Measurements from ENCODE around the gene UBE2Z.
A peak's percentile ranks its signal among the peaks of the same experiment; 100 is the strongest.

Gene UBE2Z

DNA sequence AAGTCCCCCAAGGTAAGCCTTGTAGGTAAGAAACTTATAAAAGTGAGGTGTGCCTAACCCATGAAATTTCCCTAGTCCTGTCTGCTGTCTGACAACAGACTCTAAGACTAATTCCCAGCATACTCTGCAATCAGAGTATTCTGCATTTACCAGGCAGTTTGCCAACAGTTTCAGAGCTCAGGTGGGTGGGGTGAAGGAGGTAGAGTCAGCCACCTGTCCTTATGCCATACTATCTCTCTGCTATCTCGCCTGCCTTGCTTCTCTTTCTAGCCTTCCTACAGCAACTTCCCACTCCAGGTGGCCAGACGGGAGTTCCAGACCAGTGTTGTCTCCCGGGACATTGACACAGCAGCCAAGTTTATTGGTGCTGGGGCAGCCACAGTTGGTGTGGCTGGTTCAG lies 13.3 kb upstream of the UBE2Z start:
- no peaks in the 10 kb centered on the region for H3K27me3 ChIP-seq (ENCODE audit: insufficient read depth, low read length, poor library complexity)
- no peaks in the 10 kb centered on the region for H4K20me1 ChIP-seq (ENCODE audit: insufficient read depth, low read length)
- H3K4me1 ChIP-seq (ENCODE audit: insufficient read depth, low read length) = peaks cover 31% of the 10 kb centered on the region
- no peak for DNase-seq
- H3K79me2 ChIP-seq (ENCODE audit: insufficient read depth, low read length) = peaks cover 21% of the 10 kb centered on the region
- TF ChIP-seq, protein P1, sequence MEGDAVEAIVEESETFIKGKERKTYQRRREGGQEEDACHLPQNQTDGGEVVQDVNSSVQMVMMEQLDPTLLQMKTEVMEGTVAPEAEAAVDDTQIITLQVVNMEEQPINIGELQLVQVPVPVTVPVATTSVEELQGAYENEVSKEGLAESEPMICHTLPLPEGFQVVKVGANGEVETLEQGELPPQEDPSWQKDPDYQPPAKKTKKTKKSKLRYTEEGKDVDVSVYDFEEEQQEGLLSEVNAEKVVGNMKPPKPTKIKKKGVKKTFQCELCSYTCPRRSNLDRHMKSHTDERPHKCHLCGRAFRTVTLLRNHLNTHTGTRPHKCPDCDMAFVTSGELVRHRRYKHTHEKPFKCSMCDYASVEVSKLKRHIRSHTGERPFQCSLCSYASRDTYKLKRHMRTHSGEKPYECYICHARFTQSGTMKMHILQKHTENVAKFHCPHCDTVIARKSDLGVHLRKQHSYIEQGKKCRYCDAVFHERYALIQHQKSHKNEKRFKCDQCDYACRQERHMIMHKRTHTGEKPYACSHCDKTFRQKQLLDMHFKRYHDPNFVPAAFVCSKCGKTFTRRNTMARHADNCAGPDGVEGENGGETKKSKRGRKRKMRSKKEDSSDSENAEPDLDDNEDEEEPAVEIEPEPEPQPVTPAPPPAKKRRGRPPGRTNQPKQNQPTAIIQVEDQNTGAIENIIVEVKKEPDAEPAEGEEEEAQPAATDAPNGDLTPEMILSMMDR (IDR thresholded peaks at IDR 0.05; ENCODE audit: borderline replicate concordance, extremely low read depth, low read length, poor library complexity, severe bottlenecking) = no peak
- no peak for TF ChIP-seq EZH2 (IDR thresholded peaks at IDR 0.05; ENCODE audit: borderline replicate concordance, low read depth, low read length, severe bottlenecking)
- no peak overlapping the region for H2AFZ ChIP-seq (ENCODE audit: low read depth, low read length)
- ATAC-seq (ENCODE audit: insufficient read depth, low read depth) = no peak
- no peak overlapping the region for H3K27ac ChIP-seq (ENCODE audit: low read length)
- peaks cover 24% of the 10 kb centered on the region for H3K36me3 ChIP-seq (ENCODE audit: insufficient read depth, low read length)
- no peaks in the 10 kb centered on the region for H3K9me3 ChIP-seq (ENCODE audit: insufficient read depth, low read length, severe bottlenecking)
- no peak overlapping the region for H3K9ac ChIP-seq (ENCODE audit: low read depth, low read length)
- H3K4me2 ChIP-seq (ENCODE audit: insufficient read depth, low read length) = no peak overlapping the region
- H3K4me3 ChIP-seq (ENCODE audit: low read depth in 1 of 2, low read length in 2 of 2) = no peak overlapping the region

DNA sequence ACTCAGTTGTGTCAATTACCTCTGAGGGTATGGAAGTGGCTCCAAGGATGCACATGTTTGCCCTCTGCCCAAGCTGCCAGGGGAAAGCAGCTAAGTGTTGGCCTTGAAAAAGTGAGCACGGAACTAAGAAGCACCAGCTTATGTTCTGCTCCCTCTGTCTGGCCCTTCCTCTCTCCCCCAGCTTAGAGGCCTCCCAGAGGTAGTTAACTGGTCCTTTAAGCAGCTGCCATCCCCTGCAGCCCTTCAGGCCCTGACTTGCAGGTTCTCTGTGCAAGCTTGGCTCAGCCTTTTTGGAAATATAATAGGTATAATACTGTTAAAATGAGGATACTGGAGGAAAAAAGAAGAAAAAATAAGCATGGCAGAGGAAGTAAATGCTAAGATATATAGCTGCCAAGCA lies 7.0 kb upstream of the UBE2Z start:
- Histone ChIP-seq H3K4me2 (ENCODE audit: insufficient read depth, low read length) (no peak overlapping the region), H3K27me3 (ENCODE audit: insufficient read depth, low read length, poor library complexity) (no peaks in the 10 kb centered on the region), H3K9ac (ENCODE audit: low read depth, low read length) (no peak overlapping the region), H3K79me2 (ENCODE audit: insufficient read depth, low read length) (no peaks in the 10 kb centered on the region), H3K4me3 (ENCODE audit: low read depth in 1 of 2, low read length in 2 of 2) (no peak overlapping the region), H3K9me3 (ENCODE audit: insufficient read depth, low read length, severe bottlenecking) (no peaks in the 10 kb centered on the region), H3K36me3 (ENCODE audit: insufficient read depth, low read length) (peaks cover 10% of the 10 kb centered on the region), H2AFZ (ENCODE audit: low read depth, low read length) (no peak overlapping the region), H3K4me1 (ENCODE audit: insufficient read depth, low read length) (no peaks in the 10 kb centered on the region), H4K20me1 (ENCODE audit: insufficient read depth, low read length) (no peaks in the 10 kb centered on the region), H3K27ac (ENCODE audit: low read length) (no peak overlapping the region)
- no peak for TF ChIP-seq EZH2 (IDR thresholded peaks at IDR 0.05; ENCODE audit: borderline replicate concordance, low read depth, low read length, severe bottlenecking)
- TF ChIP-seq, protein P1 (IDR thresholded peaks at IDR 0.05; ENCODE audit: borderline replicate concordance, extremely low read depth, low read length, poor library complexity, severe bottlenecking) = no peak
- ATAC-seq (ENCODE audit: insufficient read depth, low read depth) = 0 out of 3 replicates have a peak, but pooled peaks have one; percentile 24
- DNase-seq = no peak

DNA sequence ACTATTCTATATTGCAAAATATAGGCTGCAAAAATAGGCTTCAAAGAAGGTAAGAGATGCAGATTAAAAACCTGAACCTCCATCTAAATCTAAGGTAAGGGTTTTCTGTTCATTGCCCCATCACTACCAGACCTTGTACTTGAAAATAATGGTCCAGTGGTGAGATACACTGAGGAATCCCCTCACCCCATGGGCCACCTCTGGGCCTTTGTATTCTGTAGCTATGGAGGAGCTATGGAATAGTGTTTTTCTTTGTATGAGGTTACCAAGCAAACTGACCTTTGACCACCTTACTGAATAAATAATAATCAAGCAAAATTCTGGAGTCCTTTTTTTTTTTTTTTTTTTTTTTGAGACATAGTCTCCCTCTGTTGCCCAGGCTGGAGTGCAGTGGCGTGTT lies 4.8 kb upstream of the UBE2Z start:
- ATAC-seq (ENCODE audit: insufficient read depth, low read depth) (no peak), DNase-seq (no peak)
- Histone ChIP-seq H3K27ac (ENCODE audit: low read length) (no peak overlapping the region), H3K4me1 (ENCODE audit: insufficient read depth, low read length) (peaks cover 7% of the 10 kb centered on the region), H3K9me3 (ENCODE audit: insufficient read depth, low read length, severe bottlenecking) (no peaks in the 10 kb centered on the region), H3K79me2 (ENCODE audit: insufficient read depth, low read length) (peaks cover 10% of the 10 kb centered on the region), H4K20me1 (ENCODE audit: insufficient read depth, low read length) (no peaks in the 10 kb centered on the region), H3K4me3 (ENCODE audit: low read depth in 1 of 2, low read length in 2 of 2) (no peak overlapping the region), H3K9ac (ENCODE audit: low read depth, low read length) (no peak overlapping the region), H2AFZ (ENCODE audit: low read depth, low read length) (no peak overlapping the region), H3K4me2 (ENCODE audit: insufficient read depth, low read length) (no peak overlapping the region), H3K27me3 (ENCODE audit: insufficient read depth, low read length, poor library complexity) (no peaks in the 10 kb centered on the region), H3K36me3 (ENCODE audit: insufficient read depth, low read length) (no peaks in the 10 kb centered on the region; the same call in 1 of the 2 replicates)
- TF ChIP-seq, protein P1 (IDR thresholded peaks at IDR 0.05; ENCODE audit: borderline replicate concordance, extremely low read depth, low read length, poor library complexity, severe bottlenecking) = no peak
- TF ChIP-seq EZH2 (IDR thresholded peaks at IDR 0.05; ENCODE audit: borderline replicate concordance, low read depth, low read length, severe bottlenecking) = no peak

DNA sequence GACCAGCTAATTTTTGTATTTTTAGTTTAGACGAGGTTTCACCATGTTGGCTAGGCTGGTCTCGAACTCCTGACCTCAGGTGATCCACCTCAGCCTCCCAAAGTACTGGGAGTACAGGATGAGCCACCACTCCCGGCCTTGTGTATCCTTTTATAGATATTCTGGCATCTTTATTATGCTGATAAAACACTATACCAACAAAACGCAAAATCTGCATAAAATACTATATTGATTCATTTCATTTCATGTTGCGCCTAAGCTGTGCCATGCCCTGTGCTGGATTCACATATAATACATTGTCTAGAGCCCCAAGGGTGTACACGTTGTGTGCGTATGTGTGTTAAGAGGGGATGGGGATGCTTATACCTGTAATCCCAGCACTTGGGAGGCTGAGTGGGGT lies 3.8 kb upstream of the UBE2Z start:
- Histone ChIP-seq H3K27ac (ENCODE audit: low read length) (no peak overlapping the region), H3K4me1 (ENCODE audit: insufficient read depth, low read length) (peaks cover 11% of the 10 kb centered on the region), H3K79me2 (ENCODE audit: insufficient read depth, low read length) (peaks cover 20% of the 10 kb centered on the region), H3K27me3 (ENCODE audit: insufficient read depth, low read length, poor library complexity) (no peaks in the 10 kb centered on the region), H4K20me1 (ENCODE audit: insufficient read depth, low read length) (peaks cover 4% of the 10 kb centered on the region), H3K9me3 (ENCODE audit: insufficient read depth, low read length, severe bottlenecking) (no peaks in the 10 kb centered on the region), H3K4me3 (ENCODE audit: low read depth in 1 of 2, low read length in 2 of 2) (no peak overlapping the region), H3K4me2 (ENCODE audit: insufficient read depth, low read length) (no peak overlapping the region), H3K9ac (ENCODE audit: low read depth, low read length) (no peak overlapping the region), H3K36me3 (ENCODE audit: insufficient read depth, low read length) (no peaks in the 10 kb centered on the region), H2AFZ (ENCODE audit: low read depth, low read length) (no peak overlapping the region)
- TF ChIP-seq, protein P1 (IDR thresholded peaks at IDR 0.05; ENCODE audit: borderline replicate concordance, extremely low read depth, low read length, poor library complexity, severe bottlenecking) = no peak
- no peak for TF ChIP-seq EZH2 (IDR thresholded peaks at IDR 0.05; ENCODE audit: borderline replicate concordance, low read depth, low read length, severe bottlenecking)
- no peak for DNase-seq
- ATAC-seq (ENCODE audit: insufficient read depth, low read depth) = no peak

Measured in DND-41 (cell line).